ENCODE data around the gene MSH6. TPM values are rescaled to one million over a fixed set of nuclear protein-coding genes. Genes with fewer than 3 reads are reported as not detected.

Gene MSH6
- total and polyA plus RNA-seq, 12 donors: 9.6 to 119 (median 55.0) TPM

GRCh38 chr2:47805850-47806249, 22.9 kb downstream of the MSH6 start:
- no peak for DNase-seq
- TF ChIP-seq POLR2A (IDR thresholded peaks at IDR 0.05) (no peak), CTCF (IDR thresholded peaks at IDR 0.05) (no peak)
- Histone ChIP-seq H3K4me3 (no peak overlapping the region), H3K9me3 (replicated peaks in 1 of 3) (no peaks in the 10 kb centered on the region), H3K36me3 (replicated peaks in 1 of 2) (peaks cover 0 to 65% of the 10 kb centered on the region in 2 donors), H3K4me1 (replicated peaks in 1 of 2) (peaks cover 0 to 9% of the 10 kb centered on the region in 2 donors), H3K27me3 (no peaks in the 10 kb centered on the region), H3K27ac (no peak overlapping the region)
- intact Hi-C loops (cut with DNase I): no loop called here
- WGBS, 4 donors: 34 to 41% (median 39%) methylated on average over 6 of the region's 6 CpGs

- peaks cover 0 to 64% of the 10 kb centered on the region in 2 donors for H3K36me3 ChIP-seq (replicated peaks in 1 of 2)
- intact Hi-C loops (cut with DNase I): no loop called here
- no peaks in the 10 kb centered on the region for H3K9me3 ChIP-seq (replicated peaks in 1 of 3)
- no peak for DNase-seq
- TF ChIP-seq POLR2A (IDR thresholded peaks at IDR 0.05): no peak
- no peak for TF ChIP-seq CTCF (IDR thresholded peaks at IDR 0.05)
- WGBS, 4 donors: 63 to 73% (median 70%) methylated on average over 4 of the region's 4 CpGs
- no peak overlapping the region for H3K4me3 ChIP-seq
- no peaks in the 10 kb centered on the region for H3K27me3 ChIP-seq
- peaks cover 0 to 9% of the 10 kb centered on the region in 2 donors for H3K4me1 ChIP-seq (replicated peaks in 1 of 2)
- no peak overlapping the region for H3K27ac ChIP-seq
Observed at GRCh38 chr2:47808614-47809013, 25.7 kb downstream of the MSH6 start.

GRCh38 chr2:47809903-47810302, 27.0 kb downstream of the MSH6 start:
- TF ChIP-seq POLR2A (IDR thresholded peaks at IDR 0.05) (no peak), CTCF (IDR thresholded peaks at IDR 0.05) (no peak)
- Histone ChIP-seq H3K27me3 (no peaks in the 10 kb centered on the region), H3K9me3 (replicated peaks in 1 of 3) (no peaks in the 10 kb centered on the region), H3K4me3 (no peak overlapping the region), H3K36me3 (replicated peaks in 1 of 2) (peaks cover 0 to 51% of the 10 kb centered on the region in 2 donors), H3K27ac (no peak overlapping the region), H3K4me1 (replicated peaks in 1 of 2) (peaks cover 0 to 9% of the 10 kb centered on the region in 2 donors)
- DNase-seq: no peak
- 82 to 91% (median 86%) methylated on average over 2 of the region's 2 CpGs for WGBS, 4 donors
- intact Hi-C loops (cut with DNase I): no loop called here

GRCh38 chr2:47810850-47811249, 27.9 kb downstream of the MSH6 start:
- no peaks in the 10 kb centered on the region for H3K9me3 ChIP-seq (replicated peaks in 1 of 3)
- H3K4me3 ChIP-seq: no peak overlapping the region
- no peak overlapping the region for H3K27ac ChIP-seq
- peaks cover 0 to 53% of the 10 kb centered on the region in 2 donors for H3K36me3 ChIP-seq (replicated peaks in 1 of 2)
- H3K27me3 ChIP-seq: no peaks in the 10 kb centered on the region
- H3K4me1 ChIP-seq (replicated peaks in 1 of 2): peaks cover 0 to 9% of the 10 kb centered on the region in 2 donors
- TF ChIP-seq POLR2A (IDR thresholded peaks at IDR 0.05) (no peak), CTCF (IDR thresholded peaks at IDR 0.05) (no peak)
- intact Hi-C loops (cut with DNase I): no loop called here
- no peak for DNase-seq

All from adrenal gland (tissue), 12 donors.